Endodermal cell (in vitro differentiated cells): ENCODE results near the gene PFKFB2. TPM values are rescaled to one million over a fixed set of nuclear protein-coding genes. Genes with fewer than 3 reads are reported as not detected.
A peak's percentile ranks its signal among the peaks of the same experiment; 100 is the strongest.

Source experiments
- DNase-seq: peaks from one replicate; pipeline ENCODE4 v3.0.0-alpha.2; 2017
- H3K27ac ChIP-seq: 2 replicates; pipeline ENCODE4 v1.5.1; 2013; ENCODE audit warnings: mild to moderate bottlenecking, low read depth, low read length, moderate library complexity
- H3K27me3 ChIP-seq: 2 replicates; pipeline ENCODE4 v1.6.1; 2013; ENCODE audit warnings: mild to moderate bottlenecking, low read length, moderate library complexity; ENCODE audit not compliant: insufficient read depth, control insufficient read depth, poor library complexity, severe bottlenecking
- H3K36me3 ChIP-seq: 2 replicates; pipeline ENCODE4 v1.7.0; 2013; ENCODE audit warnings: mild to moderate bottlenecking, low read length, moderate library complexity; ENCODE audit not compliant: control insufficient read depth, insufficient read depth
- H3K4me1 ChIP-seq: one replicate; pipeline ENCODE4 v1.7.0; 2013; ENCODE audit warnings: low read length; ENCODE audit not compliant: control insufficient read depth, insufficient read depth
- H3K4me3 ChIP-seq: 2 replicates; pipeline ENCODE4 v1.5.1; 2013; ENCODE audit warnings: mild to moderate bottlenecking, low read length, moderate library complexity
- H3K9ac ChIP-seq: 2 replicates; pipeline ENCODE4 v1.6.1; 2013; ENCODE audit warnings: mild to moderate bottlenecking, low read length, moderate library complexity; ENCODE audit not compliant: poor library complexity, severe bottlenecking; ENCODE audit errors: extremely low read depth
- H3K9me3 ChIP-seq: 2 replicates; pipeline ENCODE4 v1.6.1; 2013; ENCODE audit warnings: mild to moderate bottlenecking, low read length, moderate library complexity; ENCODE audit not compliant: control insufficient read depth
- H3K27ac Mint-ChIP-seq: 2 replicates; pipeline ENCODE4 v1.8.0; 2020; ENCODE audit warnings: mixed read lengths
- H3K27me3 Mint-ChIP-seq: 2 replicates; pipeline ENCODE4 v1.8.0; 2021; ENCODE audit warnings: mild to moderate bottlenecking, mixed read lengths; ENCODE audit not compliant: insufficient read depth
- H3K36me3 Mint-ChIP-seq: 2 replicates; pipeline ENCODE4 v1.8.0; 2020; ENCODE audit warnings: low read depth, mixed read lengths
- H3K4me1 Mint-ChIP-seq: 2 replicates; pipeline ENCODE4 v1.8.0; 2020; ENCODE audit warnings: mixed read lengths
- H3K4me3 Mint-ChIP-seq: 2 replicates; pipeline ENCODE4 v1.8.0; 2020; ENCODE audit warnings: mild to moderate bottlenecking, moderate library complexity, mixed read lengths
- H3K9me3 Mint-ChIP-seq: 2 replicates; pipeline ENCODE4 v1.8.0; 2020; ENCODE audit warnings: mild to moderate bottlenecking, mixed read lengths
- WGBS, 2 experiments: methylation state at CpG; one replicate each; pipeline versions ENCODE4 v1.1.5 to v1.1.7; 2013; ENCODE audit warnings: missing lambda C conversion rate in 2 of 2, mixed read lengths in 1 of 2; ENCODE audit not compliant: insufficient coverage in 1 of 2, insufficient read length in 1 of 2; 5-methylcytosine and 5-hydroxymethylcytosine counted together
- total RNA-seq, 2 donors: library from RNA; stranded (reverse); fragmentation: NEBNext Ultra II Directional in 1 of 2; extraction: Animal tissue kit (Norgen Biotek cat#: 25700) in 1 of 2; gene quantifications; 2 replicates in 1 of 2; 3 replicates in 1 of 2; pipeline ENCODE4 v1.2.1, GENCODE V29; 2021
- TF ChIP-seq, protein P1 (sequence below): fragments of 200-600 bp; sonication (generic); conservative IDR thresholded peaks from 2 replicates; pipeline ENCODE4 v1.5.0; 2021; ENCODE audit warnings: antibody characterized with exemption, mild to moderate bottlenecking

The PFKFB2 gene
- total RNA-seq, 2 donors from 2014 or later: 11.2 to 13.4 TPM

DNA sequence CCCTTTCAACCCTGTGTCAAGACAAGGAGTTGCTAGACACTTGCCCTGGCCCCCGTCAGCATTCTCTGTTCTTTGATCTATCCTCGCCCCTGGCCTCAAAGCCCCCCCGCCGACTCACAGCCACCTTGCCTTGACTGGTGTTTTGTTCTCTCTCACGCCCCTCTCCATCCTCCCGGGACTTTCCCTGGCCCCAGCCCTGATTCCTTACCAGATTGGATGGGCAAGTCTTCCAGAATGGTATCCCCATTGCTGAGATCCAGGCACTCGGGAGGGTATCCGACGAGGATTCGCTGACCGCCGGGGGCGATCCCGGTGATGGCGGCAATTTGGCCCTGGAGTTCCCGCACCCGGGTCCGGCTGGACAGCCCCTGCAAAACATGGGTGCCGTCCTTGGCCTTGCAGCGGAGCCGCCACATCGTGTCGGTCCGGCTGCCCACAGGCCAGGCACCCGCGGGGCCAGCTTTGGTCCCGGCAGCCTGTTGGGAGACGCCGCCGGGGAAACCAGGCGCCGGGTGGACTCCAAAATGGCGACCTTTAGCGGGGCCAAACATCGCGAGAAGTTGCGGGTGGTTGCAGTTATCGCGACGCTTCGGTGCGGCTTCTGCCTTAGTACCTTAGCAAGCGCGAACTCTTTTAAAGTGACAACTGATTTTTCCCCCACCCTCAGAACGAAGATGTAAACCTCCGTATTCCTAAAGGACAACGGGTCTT, 2.4 kb upstream of the PFKFB2 start:
- H3K36me3 ChIP-seq: peaks cover 39% of the 10 kb centered on the region
- peaks cover 6% of the 10 kb centered on the region for H3K4me1 ChIP-seq
- H3K4me3 ChIP-seq: peak overlapping the region; percentile 97
- H3K4me1 Mint-ChIP-seq: peaks cover 26% of the 10 kb centered on the region
- H3K9ac ChIP-seq: peak overlapping the region; percentile 94
- H3K4me3 Mint-ChIP-seq: peak overlapping the region; percentile 99
- H3K9me3 ChIP-seq: no peaks in the 10 kb centered on the region
- TF ChIP-seq, protein P1, sequence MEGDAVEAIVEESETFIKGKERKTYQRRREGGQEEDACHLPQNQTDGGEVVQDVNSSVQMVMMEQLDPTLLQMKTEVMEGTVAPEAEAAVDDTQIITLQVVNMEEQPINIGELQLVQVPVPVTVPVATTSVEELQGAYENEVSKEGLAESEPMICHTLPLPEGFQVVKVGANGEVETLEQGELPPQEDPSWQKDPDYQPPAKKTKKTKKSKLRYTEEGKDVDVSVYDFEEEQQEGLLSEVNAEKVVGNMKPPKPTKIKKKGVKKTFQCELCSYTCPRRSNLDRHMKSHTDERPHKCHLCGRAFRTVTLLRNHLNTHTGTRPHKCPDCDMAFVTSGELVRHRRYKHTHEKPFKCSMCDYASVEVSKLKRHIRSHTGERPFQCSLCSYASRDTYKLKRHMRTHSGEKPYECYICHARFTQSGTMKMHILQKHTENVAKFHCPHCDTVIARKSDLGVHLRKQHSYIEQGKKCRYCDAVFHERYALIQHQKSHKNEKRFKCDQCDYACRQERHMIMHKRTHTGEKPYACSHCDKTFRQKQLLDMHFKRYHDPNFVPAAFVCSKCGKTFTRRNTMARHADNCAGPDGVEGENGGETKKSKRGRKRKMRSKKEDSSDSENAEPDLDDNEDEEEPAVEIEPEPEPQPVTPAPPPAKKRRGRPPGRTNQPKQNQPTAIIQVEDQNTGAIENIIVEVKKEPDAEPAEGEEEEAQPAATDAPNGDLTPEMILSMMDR: no peak
- H3K27me3 Mint-ChIP-seq: peaks cover 2% of the 10 kb centered on the region
- no peaks in the 10 kb centered on the region for H3K27me3 ChIP-seq
- peaks cover 10% of the 10 kb centered on the region for H3K36me3 Mint-ChIP-seq
- peak overlapping the region; percentile 99 for H3K27ac Mint-ChIP-seq
- DNase-seq: peak; percentile 96
- H3K27ac ChIP-seq: peak overlapping the region; percentile 87
- no peaks in the 10 kb centered on the region for H3K9me3 Mint-ChIP-seq
- WGBS, 2 experiments: 0 to 4% methylated on average over 20 to 47 of the region's 47 CpGs

DNA sequence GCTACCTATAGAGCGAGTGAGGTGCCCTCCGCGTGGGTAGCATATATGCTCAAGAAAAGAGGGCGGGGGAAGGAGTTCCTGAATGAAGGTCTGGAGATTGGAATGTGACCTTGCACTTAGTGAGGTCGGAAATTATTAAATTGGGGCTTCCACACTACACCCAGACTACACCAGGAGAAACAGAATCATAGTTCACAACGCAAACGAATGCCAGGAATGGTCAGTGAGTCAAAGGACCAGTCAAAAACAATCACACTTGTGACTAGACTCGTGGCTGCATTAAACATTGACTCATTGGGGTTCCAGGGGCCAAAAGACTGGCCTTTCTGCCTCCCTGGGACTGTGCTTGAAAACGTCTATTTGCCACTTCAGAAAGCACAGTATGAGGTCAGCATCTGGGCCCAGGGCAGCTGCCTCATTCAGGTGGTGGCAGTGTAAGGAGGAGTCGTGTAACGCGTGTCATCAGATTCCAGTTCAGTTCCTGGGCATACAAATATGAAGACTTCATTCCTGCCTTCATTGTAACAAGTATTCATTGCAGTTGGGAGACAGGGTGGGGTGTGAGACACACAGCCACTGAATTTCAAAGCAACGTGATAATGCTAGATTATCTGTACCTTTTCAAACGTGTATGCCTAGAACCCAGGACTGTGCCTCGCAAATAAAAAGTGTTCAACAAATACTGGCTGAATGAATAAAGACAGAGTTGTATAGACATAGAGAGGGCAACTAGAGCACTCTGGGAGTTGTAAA, 1.7 kb upstream of the PFKFB2 start, which contains the start of gene YOD1:
YOD1 (minus strand) TSS at position 18 of the 753 bp plus-strand sequence. CDS start 178 bp downstream, outside the sequence.
- peak within 1 kb of the TSS; percentile 100 for H3K27ac Mint-ChIP-seq
- no peak for DNase-seq

DNA sequence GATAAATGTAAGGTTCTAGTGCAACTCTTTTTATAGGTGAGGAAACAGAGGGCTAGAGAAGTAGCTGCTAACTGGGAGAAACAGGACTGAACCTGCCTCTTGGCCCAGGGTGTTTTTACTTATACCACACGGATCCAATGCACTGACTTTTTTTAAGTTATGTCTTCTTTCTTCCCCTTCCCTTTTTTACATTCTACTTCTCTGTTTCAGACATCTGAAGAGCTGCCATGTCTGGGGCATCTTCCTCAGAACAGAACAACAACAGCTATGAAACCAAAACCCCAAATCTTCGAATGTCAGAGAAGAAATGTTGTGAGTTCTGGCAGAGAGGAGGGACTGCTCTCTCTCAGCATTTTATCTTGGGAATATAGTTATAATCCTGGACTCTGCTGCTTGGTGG, 1.4 kb downstream of the PFKFB2 start:
- Histone ChIP-seq H3K9ac (no peak overlapping the region), H3K4me1 (no peaks in the 10 kb centered on the region), H3K4me3 (no peak overlapping the region), H3K27me3 (no peaks in the 10 kb centered on the region), H3K9me3 (no peaks in the 10 kb centered on the region), H3K36me3 (peaks cover under 1% of the 10 kb centered on the region), H3K27ac (no peak overlapping the region)
- H3K4me3 Mint-ChIP-seq: no peak overlapping the region
- no peaks in the 10 kb centered on the region for H3K36me3 Mint-ChIP-seq
- H3K9me3 Mint-ChIP-seq: no peaks in the 10 kb centered on the region
- no peak overlapping the region for H3K27ac Mint-ChIP-seq
- peaks cover 13% of the 10 kb centered on the region for H3K4me1 Mint-ChIP-seq
- TF ChIP-seq, protein P1: no peak
- WGBS, 2 experiments: 89% methylated on average over 2 of the region's 2 CpGs; no CpG with 5 or more reads in 1 of the 2 experiments
- H3K27me3 Mint-ChIP-seq: peaks cover 2% of the 10 kb centered on the region
- no peak for DNase-seq

More for the DNA sequence above, 1.7 kb upstream of the PFKFB2 start, which contains the start of gene YOD1:
- Mint-ChIP-seq H3K36me3 (peaks cover 10% of the 10 kb centered on the region), H3K4me1 (peaks cover 24% of the 10 kb centered on the region), H3K4me3 (peak within 1 kb of the TSS; percentile 99), H3K9me3 (no peaks in the 10 kb centered on the region), H3K27me3 (peaks cover 2% of the 10 kb centered on the region)
- Histone ChIP-seq H3K9me3 (no peaks in the 10 kb centered on the region), H3K36me3 (peaks cover 32% of the 10 kb centered on the region), H3K4me3 (peak within 1 kb of the TSS; percentile 97), H3K27me3 (no peaks in the 10 kb centered on the region), H3K4me1 (peaks cover 6% of the 10 kb centered on the region), H3K27ac (peak within 1 kb of the TSS; percentile 87), H3K9ac (peak within 1 kb of the TSS; percentile 94)
- TF ChIP-seq, protein P1: no peak
- WGBS, 2 experiments: 59 to 72% methylated on average over 7 to 15 of the region's 15 CpGs
